Daoy (cell line): Measurements from ENCODE around the gene IKBKG. TPM values are rescaled to one million over a fixed set of nuclear protein-coding genes. Genes with fewer than 3 reads are reported as not detected.
A peak's percentile ranks its signal among the peaks of the same experiment; 100 is the strongest.
"Not testable (repeated sequence)": the region's sequence is repeated elsewhere in the genome, so short reads cannot be mapped to it uniquely, and the experiment has no call there.

Source experiments
- DNase-seq: peaks from one replicate; pipeline ENCODE4 v3.0.0-alpha.2; 2015; ENCODE audit warnings: low read depth
- total RNA-seq: library from RNA; depleted of rRNA; stranded (reverse); fragments of >200 nt; shearing (Covaris generic); gene quantifications from 2 replicates; pipeline ENCODE4 v1.2.3, GENCODE V29; 2014; rRNA removed

Gene IKBKG
- total RNA-seq, 1 experiment from 2014 or later = 28.1 TPM

DNA sequence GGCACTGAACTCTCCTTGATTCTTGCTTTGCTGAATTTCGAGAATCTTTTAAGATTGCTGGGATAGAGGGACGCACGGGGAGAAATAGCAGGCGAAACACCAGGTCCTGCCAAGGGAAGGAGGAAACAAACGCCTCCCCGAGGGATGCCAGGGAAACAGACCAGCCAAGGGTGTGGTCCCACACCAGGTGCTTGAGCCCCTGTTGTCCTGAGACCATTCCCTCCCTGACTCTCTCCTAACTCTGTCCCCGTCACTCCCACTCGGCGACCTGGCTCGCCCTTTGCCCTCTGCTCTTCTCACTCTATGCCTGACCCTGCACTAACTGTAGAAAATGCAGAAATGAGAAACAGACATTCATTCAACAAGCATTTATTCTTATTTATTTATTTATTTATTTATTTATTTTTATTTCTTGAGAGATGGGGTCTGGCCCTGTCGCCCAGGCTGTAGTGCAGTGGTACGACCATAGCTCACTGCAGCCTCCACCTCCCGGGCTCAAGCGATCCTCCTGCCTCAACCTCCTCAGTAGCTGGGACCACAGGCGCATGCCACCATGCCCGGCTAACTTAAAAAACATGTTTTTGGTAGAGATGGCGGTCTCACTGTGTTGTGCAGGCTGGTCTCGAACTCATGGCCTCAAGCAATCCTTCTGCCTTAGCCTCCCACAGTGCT lies 55.5 kb downstream of the IKBKG start:
- no peak for DNase-seq

DNA sequence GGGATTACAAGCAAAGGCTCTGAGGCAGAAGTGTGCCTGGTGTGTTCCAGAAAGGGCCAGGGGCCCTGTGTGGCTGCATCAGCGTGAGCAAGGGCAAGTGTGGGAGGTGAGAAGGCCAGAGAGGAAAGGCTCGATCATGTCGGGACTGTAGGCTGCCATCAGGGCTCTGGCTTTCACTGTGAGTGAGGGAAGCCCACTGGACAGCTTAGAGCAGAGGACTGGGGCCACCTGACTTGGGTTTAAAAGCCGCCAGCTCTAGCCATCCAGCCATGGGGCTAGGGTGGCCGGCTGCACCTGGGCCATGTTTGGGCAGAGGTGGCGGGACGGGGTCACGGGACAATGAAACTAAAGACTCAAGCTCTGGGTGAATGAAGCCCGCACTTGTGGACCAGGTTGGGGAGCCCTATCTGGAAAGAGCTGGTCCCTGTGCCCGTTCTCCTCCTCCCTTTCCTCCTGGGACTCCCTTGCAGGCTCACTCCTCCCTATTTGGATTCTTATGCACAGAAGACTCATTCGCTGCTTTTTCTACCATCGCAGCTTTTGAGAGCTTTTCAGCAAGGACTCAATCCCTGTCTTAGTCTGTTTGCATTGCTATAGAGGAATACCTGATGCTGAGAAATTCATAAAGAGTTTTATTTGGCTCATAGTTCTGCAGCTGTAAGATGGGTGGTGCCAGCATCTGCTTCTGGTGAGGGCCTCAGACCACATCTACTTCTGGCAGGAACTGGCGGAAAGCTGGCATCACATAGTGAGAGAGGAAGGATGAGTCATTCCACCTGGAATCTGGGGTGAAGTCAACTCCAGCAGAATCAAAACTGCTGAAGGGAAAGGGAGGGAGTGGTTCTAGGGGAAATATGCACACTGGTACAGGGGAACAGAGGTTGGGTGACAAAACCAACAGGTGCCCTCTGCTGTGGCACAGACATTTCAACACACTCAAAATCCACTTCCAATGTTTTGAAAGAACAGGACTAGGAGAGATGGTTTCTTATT lies 56.3 kb downstream of the IKBKG start:
- DNase-seq = peak; percentile 80

DNA sequence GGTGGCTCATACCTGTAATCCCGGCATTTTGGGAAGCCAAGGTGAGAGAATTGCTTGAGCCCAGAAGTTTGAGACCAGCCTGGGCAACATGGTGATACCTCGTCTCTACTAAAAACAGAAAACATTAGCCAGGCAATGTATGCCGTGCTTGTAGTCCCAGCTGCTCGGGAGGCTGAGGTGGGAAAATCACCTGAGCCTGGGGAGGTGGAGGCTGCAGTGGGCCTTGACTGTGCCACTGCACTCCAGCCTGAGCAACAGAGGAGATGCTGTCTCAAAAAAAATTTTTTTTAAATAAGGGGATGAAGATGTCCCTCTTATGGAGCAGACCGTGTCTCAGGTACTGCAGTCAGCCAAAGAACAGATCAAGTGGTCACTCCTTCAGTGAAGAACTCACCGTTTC lies 58.1 kb downstream of the IKBKG start:
- DNase-seq = no peak

DNA sequence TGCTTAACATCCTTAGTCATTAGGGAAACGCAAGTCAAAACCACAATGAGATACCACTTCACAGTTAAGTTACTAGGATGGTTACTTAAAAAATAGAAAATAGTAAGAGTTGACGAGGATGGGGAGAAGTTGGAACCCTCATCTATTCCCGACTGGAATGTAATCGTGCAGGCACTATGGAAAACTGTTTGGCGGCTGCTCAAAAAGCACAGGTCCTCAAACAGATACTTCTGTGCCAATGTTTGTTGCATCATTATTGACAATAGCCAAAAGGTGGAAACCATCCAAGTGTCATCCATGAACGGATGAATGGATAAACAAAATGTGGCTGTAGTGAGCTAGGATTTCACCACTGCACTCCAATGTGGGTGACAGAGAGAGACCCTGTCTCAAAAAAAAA lies 60.0 kb downstream of the IKBKG start:
- no peak for DNase-seq

DNA sequence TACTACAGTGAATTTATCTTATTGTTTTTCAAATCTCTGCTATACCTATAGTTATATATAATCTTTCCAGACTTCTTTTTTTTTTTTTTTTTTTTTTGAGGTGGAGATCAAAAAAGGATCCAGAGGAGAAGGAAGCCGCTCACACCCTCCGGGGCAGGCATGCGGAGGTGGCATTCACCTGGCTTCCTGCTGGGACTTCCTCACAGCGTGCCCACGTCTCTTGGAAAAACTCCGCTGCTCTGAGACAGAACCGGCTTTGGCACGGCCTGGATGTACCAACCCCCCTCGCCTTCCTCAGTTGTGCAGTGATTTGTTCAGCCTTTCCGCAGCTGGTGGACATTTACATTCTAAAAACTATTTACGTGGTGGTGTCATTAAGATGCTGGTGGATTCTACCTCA lies 60.6 kb downstream of the IKBKG start:
- DNase-seq = not testable (repeated sequence)

DNA sequence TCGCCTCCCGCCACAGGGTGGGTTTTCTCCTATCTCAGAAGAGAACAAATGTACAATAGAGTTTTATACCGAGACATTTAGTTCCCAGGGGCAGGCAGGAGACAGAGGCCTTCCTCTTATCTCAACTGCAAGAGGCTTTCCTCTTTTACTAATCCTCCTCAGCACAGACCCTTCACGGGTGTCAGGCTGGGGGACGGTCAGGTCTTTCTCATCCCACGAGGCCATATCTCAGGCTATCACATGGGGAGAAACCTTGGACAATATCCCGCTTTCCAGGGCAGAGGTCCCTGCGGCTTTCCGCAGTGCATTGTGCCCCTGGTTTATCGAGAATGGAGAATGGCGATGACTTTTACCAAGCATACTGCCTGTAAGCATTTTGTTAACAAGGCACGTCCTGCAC lies 61.4 kb downstream of the IKBKG start:
- not testable (repeated sequence) for DNase-seq

DNA sequence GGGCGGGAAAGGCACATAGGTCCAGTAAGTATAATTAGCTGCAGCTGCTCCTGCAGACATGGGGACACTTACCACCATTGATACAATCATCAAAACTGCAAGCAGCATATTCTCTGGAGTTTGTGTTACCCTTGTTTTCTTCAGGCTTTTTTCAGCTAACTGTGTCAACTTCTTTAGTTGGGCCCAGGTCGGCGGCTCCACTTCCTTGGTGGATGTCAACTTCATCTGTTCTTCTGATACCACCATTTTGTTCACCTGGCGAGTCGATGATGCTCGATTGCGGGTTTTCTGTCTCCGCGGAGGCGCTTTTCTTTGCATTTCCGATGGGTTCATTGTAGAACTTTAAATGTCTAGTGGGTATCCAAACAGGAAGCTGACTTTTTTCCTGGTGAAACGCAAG lies 63.7 kb downstream of the IKBKG start:
- not testable (repeated sequence) for DNase-seq

DNA sequence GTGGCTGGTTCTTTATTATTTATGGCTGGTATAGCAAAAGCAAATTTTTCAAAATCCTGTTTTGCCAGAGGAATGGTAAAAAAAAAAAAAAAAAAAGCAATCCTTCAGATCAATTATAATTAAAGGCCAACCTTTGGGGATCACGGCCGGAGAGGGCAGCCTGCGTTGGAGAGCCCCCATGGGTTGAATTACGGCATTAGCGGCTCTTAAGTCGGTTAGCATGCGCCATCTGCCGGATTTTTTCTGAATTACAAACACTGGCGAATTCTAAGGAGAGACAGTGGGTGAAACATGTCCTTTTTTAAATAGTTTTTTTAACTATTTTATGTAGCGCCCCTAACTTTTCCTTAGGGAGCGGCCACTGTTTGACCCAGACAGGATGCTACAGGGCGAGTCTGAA lies 66.2 kb downstream of the IKBKG start:
- not testable (repeated sequence) for DNase-seq

Other genes starting within 250 kb of the IKBKG start
- 721 and 801 TPM in 2 replicates for gene FLNA, start 173.0 kb upstream of the IKBKG start, total RNA-seq
- gene EMD, start 168.3 kb upstream of the IKBKG start, total RNA-seq = 9.0 and 15.1 TPM in 2 replicates
- gene RPL10, start 149.2 kb upstream of the IKBKG start, total RNA-seq = 3,278 and 3,646 TPM in 2 replicates
- 7.2 and 28.4 TPM in 2 replicates for gene DNASE1L1, start 138.4 kb upstream of the IKBKG start, total RNA-seq
- 9.0 and 14.9 TPM in 2 replicates for gene TAFAZZIN, start 136.1 kb upstream of the IKBKG start, total RNA-seq
- gene ATP6AP1, start 118.9 kb upstream of the IKBKG start, total RNA-seq = 26.3 and 30.9 TPM in 2 replicates
- gene GDI1, start 110.5 kb upstream of the IKBKG start, total RNA-seq = 71.6 and 103 TPM in 2 replicates
- 32.8 and 44.2 TPM in 2 replicates for gene FAM50A, start 103.5 kb upstream of the IKBKG start, total RNA-seq
- gene PLXNA3, start 89.3 kb upstream of the IKBKG start, total RNA-seq = 1.5 and 15.6 TPM in 2 replicates
- gene LAGE3, start 68.3 kb upstream of the IKBKG start, total RNA-seq = 50.7 and 51.3 TPM in 2 replicates
- gene UBL4A, start 61.0 kb upstream of the IKBKG start, total RNA-seq = 36.6 and 54.3 TPM in 2 replicates
- gene SLC10A3, start 57.0 kb upstream of the IKBKG start, total RNA-seq = 15.7 and 22.6 TPM in 2 replicates
- gene FAM3A, start 31.4 kb upstream of the IKBKG start, total RNA-seq = 8.2 and 11.3 TPM in 2 replicates
- gene G6PD, start 774 bp upstream of the IKBKG start, total RNA-seq = 18.6 and 19.1 TPM in 2 replicates
- gene CTAG1A, start 37.5 kb downstream of the IKBKG start, total RNA-seq = 1.8 TPM in 1 of 2 replicates, not detected in the other
- 1.8 TPM in 1 of 2 replicates, not detected in the other for gene CTAG1B, start 71.7 kb downstream of the IKBKG start, total RNA-seq
- 3.8 and 13.4 TPM in 2 replicates for gene CTAG2, start 106.0 kb downstream of the IKBKG start, total RNA-seq
- 0.11 and 0.21 TPM in 2 replicates for gene GAB3, start 203.5 kb downstream of the IKBKG start, total RNA-seq
- gene DKC1, start 215.2 kb downstream of the IKBKG start, total RNA-seq = 109 and 124 TPM in 2 replicates